Measurements from ENCODE around the gene IL1RN.
"Not testable (repeated sequence)": the region's sequence is repeated elsewhere in the genome, so short reads cannot be mapped to it uniquely, and the experiment has no call there.

The IL1RN gene, protein sequence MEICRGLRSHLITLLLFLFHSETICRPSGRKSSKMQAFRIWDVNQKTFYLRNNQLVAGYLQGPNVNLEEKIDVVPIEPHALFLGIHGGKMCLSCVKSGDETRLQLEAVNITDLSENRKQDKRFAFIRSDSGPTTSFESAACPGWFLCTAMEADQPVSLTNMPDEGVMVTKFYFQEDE

GRCh38 chr2:113126845-113127645 is at the start of gene IL1RN:
Gene IL1RN (plus strand): TSS chr2:113127598. CDS start chr2:113127625, 27 bp downstream.
- no peak for DNase-seq

DNA sequence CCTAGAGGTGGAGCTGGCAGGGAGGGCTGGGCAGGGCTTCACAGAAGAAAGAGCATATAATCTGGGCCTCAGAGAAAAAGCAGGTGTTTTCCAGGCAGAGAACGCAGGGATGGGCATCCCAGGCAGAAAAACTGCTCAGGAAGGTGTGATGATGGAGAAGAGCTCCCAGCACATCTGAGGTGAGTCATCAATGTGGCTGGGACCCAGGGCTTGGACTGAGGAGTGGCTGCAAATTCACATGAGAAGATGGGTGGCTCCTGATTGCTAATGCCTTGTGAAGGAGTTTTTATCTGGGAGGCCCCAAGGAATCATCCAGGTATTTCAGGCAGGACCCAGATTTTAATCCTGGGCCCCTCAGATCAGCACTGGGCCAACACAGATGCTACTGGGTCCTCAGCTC is 49.5 kb upstream of the IL1RN start:
- no peak for DNase-seq

DNA sequence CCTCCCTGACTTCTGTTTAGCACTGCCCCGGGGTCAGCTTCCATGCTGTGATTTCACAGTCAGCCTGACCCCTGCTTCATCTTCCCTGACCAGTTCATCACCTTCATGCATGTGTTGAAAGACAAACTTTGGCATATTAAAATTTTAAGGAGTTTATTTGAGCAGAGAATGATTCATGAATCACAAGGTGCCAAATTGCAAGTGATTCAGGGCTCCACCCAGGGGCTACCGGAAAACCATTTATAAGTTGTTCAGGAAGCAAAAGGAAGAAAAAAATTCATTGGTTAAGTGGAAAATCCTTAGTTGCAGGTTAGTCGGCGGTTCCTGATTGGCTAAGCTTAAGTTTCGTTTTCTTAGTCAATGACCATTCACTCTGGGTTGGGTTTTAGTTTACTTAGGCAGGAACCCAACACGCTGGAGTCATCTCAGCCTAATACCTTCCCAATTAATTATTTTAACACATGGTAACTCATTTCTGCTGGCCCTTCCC is 49.0 kb upstream of the IL1RN start:
- DNase-seq: peak; percentile 28

GRCh38 chr2:113079131-113079530 is 48.3 kb upstream of the IL1RN start:
- DNase-seq: no peak

GRCh38 chr2:113080134-113080533 is 47.3 kb upstream of the IL1RN start:
- DNase-seq: no peak

GRCh38 chr2:113081488-113082210 is 45.7 kb upstream of the IL1RN start:
- DNase-seq: no peak

- no peak for DNase-seq
Measured at GRCh38 chr2:113083296-113083695, 44.1 kb upstream of the IL1RN start.

GRCh38 chr2:113084249-113085000 is 43.0 kb upstream of the IL1RN start:
- no peak for DNase-seq

DNA sequence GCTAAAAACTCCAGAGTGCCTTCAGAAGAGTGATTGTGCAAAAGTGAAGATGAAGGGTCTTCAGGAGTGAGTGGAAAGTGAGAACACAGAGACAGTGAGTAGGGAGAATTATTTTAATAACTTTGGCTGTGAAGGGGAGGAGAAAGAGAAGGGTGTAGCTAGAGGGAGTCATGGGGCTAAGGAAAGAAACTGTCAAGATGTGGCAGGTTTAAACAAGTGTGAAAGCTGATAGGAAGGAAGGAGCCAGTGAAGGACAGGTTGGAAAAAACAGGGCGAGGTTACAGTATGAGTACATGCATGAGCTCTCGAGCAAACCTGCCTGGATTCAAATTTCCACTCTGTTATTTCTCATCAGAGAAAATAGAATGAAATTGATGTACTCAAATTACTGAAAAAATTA is 41.9 kb upstream of the IL1RN start:
- DNase-seq: no peak

DNA sequence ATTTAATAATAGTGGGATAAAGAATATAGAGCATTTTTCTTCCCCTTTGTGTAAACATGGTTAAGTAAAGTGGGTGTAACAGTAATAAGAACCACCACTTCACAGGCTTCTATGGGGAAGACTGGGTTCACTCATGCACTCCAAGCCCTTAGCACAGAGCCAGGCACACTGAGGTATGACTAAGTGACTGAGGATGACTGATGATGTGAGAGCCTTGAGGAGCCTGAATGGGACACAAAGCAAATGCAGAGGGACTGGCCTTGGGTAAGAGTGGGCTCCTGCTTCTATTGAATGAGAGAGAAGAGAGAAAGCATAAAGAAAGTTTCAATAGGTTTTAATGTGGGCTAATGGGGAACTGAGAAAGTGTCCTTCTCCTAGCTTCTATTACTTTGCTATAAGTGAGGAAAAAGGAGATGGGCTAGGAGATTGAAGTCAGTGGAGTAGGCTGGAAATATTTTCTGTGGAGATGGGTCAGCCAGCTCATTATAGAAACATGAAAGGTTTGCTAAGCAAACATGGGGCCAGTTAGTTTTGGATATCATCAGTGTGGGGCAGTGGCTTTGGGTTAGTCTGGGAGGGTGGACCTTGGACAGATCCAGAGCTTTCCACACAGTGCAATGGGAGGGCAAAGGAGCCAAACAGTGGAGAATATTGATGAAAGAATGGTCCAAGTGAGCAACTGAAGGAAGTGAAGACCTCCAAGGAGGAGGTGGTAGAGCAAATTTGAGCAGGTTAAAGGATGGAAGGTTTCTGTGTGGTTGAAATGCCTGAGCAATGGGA is 39.0 kb upstream of the IL1RN start:
- no peak for DNase-seq

DNA sequence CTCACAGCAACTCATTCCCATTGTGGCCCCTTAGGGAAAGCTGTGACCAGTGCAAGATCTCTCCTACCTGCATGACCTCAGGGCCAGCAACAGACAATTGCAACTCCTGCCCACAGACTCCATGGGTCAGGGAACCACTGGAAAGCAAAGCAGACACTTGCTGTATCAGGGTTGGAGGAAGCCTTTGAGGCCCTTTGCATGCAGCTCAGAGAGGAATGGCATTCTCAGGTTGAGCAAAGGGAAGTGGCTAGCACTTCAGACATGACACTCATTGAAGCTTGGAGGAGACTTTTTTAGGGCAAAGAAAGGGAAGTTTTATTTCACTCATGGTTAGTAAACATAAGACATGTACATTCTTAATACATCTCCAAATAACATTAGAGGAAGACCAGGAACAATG is 37.5 kb upstream of the IL1RN start:
- no peak for DNase-seq

DNA sequence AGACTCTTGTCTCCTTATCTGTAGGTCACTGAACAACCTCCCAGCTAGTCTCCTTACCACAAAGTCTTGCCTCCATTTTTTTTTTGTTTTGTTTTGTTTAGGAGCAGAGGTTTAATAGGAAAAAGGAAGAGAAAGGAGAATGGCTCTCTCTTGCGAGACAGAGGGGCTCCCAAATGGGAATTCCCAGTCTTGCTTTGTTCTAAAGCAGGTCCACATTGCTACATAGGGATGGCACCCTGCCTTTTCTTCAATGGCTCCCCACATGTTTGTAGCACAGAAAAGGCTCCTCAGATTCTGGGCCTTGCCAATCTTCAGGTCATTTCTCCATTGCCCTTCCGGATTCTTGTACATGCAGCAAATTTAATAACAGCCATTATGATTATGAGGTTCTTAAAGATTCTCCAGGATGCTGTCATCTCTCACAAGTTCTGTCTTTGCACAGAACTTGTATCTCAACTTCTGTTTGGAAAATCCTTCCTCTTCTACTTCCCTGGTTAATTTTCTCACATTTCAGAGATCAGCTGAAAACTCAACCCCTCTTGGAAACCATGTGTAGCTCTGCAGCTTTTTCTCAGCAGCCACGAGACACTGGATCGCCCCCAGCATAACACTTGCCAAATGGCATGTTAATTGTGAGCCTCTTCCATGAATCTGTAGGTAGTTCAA is 36.0 kb upstream of the IL1RN start:
- no peak for DNase-seq

- no peak for DNase-seq
Measured at GRCh38 chr2:113092864-113093612, 34.4 kb upstream of the IL1RN start.

- no peak for DNase-seq
Measured at GRCh38 chr2:113093613-113093977, 33.8 kb upstream of the IL1RN start.

GRCh38 chr2:113096306-113096705 is 31.1 kb upstream of the IL1RN start:
- not testable (repeated sequence) for DNase-seq

GRCh38 chr2:113096842-113097618 is 30.4 kb upstream of the IL1RN start:
- DNase-seq: not testable (repeated sequence)

- DNase-seq: no peak
Measured at GRCh38 chr2:113098041-113098440, 29.4 kb upstream of the IL1RN start.

- no peak for DNase-seq
Measured at GRCh38 chr2:113098532-113098931, 28.9 kb upstream of the IL1RN start.

DNA sequence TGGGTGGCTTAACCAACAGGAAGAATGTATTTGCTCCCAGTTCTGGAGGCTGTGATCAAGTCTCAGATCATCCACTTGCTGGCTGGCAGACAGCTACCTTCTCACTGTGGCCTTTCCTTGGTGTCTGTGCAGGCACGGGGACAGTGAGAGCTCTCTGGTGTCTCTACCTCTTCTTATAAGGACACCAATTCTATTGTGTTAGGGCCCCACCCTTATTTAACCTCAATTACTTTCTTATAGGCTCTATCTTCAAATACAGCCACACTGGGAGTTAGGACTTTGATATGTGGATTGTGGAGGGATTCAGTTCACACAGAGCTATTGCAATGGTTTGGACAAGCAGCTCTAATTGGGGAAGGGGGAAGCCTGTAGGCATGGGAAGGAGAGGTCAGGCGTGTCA is 25.3 kb upstream of the IL1RN start:
- no peak for DNase-seq

- no peak for DNase-seq
Measured at GRCh38 chr2:113103277-113103676, 24.1 kb upstream of the IL1RN start.
